AG04449 (cell line): Measurements from ENCODE around the gene PGLYRP3.

Source experiments
- CTCF ChIA-PET: fragments of 350-600 bp; formaldehyde crosslinking; extraction: SDS; loops from one replicate; lab custom pipeline; 2021; ENCODE audit warnings: antibody characterized with exemption; lab: Yijun Ruan, JAX
- POLR2A ChIA-PET: fragments of 400-600, 350-600 bp; formaldehyde crosslinking; extraction: SDS; loops from one replicate; lab custom pipeline; 2020; ENCODE audit warnings: antibody characterized with exemption, inconsistent platforms; lab: Yijun Ruan, JAX
- DNase-seq: peaks from one replicate; pipeline ENCODE4 v3.0.0-alpha.2; 2010; ENCODE audit warnings: low read depth, low spot score
- H3K4me3 ChIP-seq: 2 replicates; pipeline ENCODE4 v1.5.1; 2011; ENCODE audit warnings: low read depth, mild to moderate bottlenecking, control low read depth, low read length
- CTCF ChIP-seq: IDR thresholded peaks from one replicate; pipeline ENCODE4 v1.5.1; 2011; ENCODE audit warnings: mild to moderate bottlenecking, moderate library complexity, low read length, control low read depth, inconsistent platforms; ENCODE audit not compliant: insufficient read depth; ENCODE audit errors: missing control alignments

The PGLYRP3 gene

DNA sequence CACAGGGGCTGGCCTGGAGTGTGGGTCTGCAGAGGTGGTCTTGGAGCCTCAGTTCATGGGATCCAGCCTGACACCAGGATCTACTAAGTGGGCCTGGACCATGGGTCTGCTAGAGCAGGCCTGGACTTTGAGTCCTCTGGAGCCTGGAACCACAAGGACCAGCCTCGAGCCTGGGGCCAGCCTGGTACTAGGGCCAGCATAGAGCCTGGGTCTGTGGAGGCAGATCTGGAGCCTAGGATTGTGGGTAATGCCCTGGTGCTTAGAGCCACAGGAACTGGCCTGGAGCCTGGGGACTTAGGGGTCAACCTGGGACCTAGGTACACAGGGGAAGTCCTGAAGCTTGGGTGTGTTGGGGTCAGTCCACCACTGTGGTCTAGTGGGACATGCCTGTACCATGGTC, 40.6 kb downstream of the PGLYRP3 start:
- no peak for TF ChIP-seq CTCF
- POLR2A ChIA-PET, result no interaction called here
- H3K4me3 ChIP-seq, result no peak overlapping the region
- CTCF ChIA-PET, result no interaction called here
- DNase-seq, result no peak

DNA sequence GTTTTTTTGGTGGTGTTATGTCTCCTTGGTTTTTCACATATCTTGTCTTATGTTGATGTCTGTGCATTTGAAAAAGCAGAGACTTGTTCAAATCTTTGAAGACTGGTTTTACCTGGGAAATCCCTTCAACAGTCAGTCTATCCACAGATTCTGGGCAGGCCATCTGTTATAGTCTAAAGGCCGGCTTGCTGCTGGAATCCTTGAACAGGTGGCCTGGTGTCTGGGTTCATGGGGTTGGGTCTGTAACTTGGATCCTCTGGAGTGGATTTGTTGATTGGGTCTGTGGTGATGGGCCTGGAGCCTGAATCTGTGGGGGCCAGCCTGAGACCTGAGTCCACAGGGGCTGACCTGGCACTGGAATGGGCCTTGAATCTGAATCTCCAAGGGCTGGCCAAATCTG, 41.0 kb downstream of the PGLYRP3 start:
- POLR2A ChIA-PET, result no interaction called here
- no peak overlapping the region for H3K4me3 ChIP-seq
- DNase-seq, result no peak
- CTCF ChIA-PET, result no interaction called here
- TF ChIP-seq CTCF, result no peak

DNA sequence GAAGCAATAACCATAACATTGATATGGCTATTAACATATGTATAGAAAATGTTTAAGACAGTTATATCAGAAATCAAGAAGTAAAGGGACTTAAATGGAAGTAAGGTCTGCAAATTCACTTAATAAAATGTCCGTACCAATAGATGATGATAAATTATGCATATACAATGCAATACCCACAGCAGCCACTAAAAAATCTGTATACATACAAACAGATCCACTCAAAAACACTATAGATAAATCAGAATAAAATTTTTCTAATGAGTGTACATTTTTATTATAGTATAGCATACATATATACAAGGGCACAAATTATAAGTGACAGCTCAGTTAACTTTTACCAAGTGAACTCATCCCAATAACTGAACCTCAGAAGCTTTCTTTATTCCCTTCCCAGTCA, 47.3 kb downstream of the PGLYRP3 start:
- CTCF ChIA-PET, result no interaction called here
- POLR2A ChIA-PET, result no interaction called here

GRCh38 chr1:153262462-153263157, 50.1 kb downstream of the PGLYRP3 start:
- no peak for DNase-seq
- no peak overlapping the region for H3K4me3 ChIP-seq
- no peak for TF ChIP-seq CTCF
- ChIA-PET POLR2A (no interaction called here), CTCF (interaction anchor here (1.0 kb wide), 1 partner anchor 34 kb away, joined by 3 read pairs; no protein-coding TSS in a partner anchor)

More for the DNA sequence above, 47.3 kb downstream of the PGLYRP3 start:
- no peak for DNase-seq
- no peak overlapping the region for H3K4me3 ChIP-seq
- no peak for TF ChIP-seq CTCF

DNA sequence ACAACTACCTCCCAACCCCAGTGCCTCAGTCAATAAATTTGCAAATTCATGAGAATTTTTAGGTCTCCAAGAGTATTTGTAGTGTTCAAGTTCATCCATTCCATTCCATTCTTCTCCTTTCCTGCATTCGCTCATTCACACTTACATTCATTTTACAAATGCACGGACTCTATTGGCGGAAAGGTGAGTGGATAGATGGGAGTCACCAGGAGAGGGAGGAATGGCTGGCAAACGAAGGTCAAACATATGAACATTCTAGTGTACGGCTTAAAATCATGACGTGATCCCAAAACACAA, 50.7 kb downstream of the PGLYRP3 start:
- DNase-seq, result no peak
- CTCF ChIA-PET, result interaction anchor here (1.0 kb wide), 1 partner anchor 33 kb away, joined by 3 read pairs; no protein-coding TSS in a partner anchor
- no peak for TF ChIP-seq CTCF
- H3K4me3 ChIP-seq, result peak overlapping the region; percentile 40; the same call in 1 of the 2 replicates
- POLR2A ChIA-PET, result no interaction called here

GRCh38 chr1:153261281-153262069, 51.3 kb downstream of the PGLYRP3 start:
- ChIA-PET POLR2A (no interaction called here), CTCF (interaction anchor here (1.0 kb wide), 1 partner anchor 33 kb away, joined by 3 read pairs; no protein-coding TSS in a partner anchor)
- DNase-seq, result no peak
- H3K4me3 ChIP-seq, result peak overlapping the region; percentile 40
- no peak for TF ChIP-seq CTCF
